AG09309 (cell line): Measurements from ENCODE around the gene CHAF1A.
A peak's percentile ranks its signal among the peaks of the same experiment; 100 is the strongest.

Experiments used
- DNase-seq: peaks from one replicate; pipeline ENCODE4 v3.0.0-alpha.2; 2010; ENCODE audit warnings: low read depth
- H3K4me3 ChIP-seq: 2 replicates; pipeline ENCODE4 v1.5.1; 2011; ENCODE audit warnings: mild to moderate bottlenecking, low read depth, low read length, moderate library complexity; ENCODE audit not compliant: control insufficient read depth
- CTCF ChIP-seq: IDR thresholded peaks from 2 replicates; pipeline ENCODE4 v1.5.1; 2011; ENCODE audit warnings: mild to moderate bottlenecking, low read depth, low read length, inconsistent platforms; ENCODE audit not compliant: insufficient read depth, control insufficient read depth; ENCODE audit errors: missing control alignments

CHAF1A gene

GRCh38 chr19:4391306-4391693 lies 11.1 kb upstream of the CHAF1A start:
- no peak overlapping the region for H3K4me3 ChIP-seq

GRCh38 chr19:4391701-4392483 lies 10.5 kb upstream of the CHAF1A start:
- no peak overlapping the region for H3K4me3 ChIP-seq
- DNase-seq = no peak
- no peak for TF ChIP-seq CTCF

More at GRCh38 chr19:4391306-4391693, 11.1 kb upstream of the CHAF1A start:
- DNase-seq = no peak
- TF ChIP-seq CTCF = no peak

- no peak overlapping the region for H3K4me3 ChIP-seq
- TF ChIP-seq CTCF = no peak
- no peak for DNase-seq
Measured at GRCh38 chr19:4393947-4394590, 8.4 kb upstream of the CHAF1A start.

DNA sequence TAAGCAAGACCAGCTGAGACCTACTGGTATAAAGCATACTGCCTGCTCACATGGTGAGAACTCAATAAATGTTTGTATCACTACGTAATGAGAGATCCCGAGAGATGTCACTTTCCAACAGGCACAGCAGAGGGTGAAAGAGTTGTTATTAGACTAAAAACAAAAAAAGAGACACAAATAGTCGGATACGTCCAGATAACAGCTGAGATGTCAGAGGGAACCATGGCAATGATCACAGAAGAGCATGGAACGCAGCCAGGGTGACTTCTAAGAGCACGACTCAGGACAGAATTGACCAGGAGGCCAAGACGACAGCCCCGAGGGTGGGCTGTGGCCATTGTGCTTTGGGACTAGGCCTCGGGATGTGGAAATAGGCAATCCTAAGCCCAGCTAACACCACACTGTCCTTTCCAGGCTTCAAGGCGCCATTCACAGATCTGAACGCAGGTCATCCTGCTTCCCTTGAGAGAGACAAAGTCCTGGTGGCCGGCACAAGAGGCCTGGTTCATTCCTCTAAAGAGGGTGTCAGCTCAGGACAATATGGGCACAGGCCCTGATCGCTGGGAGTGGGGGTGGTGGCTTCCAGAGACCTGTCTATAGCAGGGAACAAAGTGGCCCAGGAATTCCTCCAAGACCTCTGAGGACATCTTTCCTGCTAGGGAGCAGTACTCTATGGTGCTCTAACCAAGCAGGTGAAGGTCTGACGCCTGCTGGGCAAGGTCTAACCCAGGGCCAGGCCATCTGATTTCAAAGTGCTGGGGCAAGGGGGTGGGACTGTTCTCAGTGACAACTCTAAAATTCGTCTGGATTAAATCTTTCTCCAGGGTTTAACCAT lies 5.3 kb upstream of the CHAF1A start:
- no peak overlapping the region for H3K4me3 ChIP-seq
- no peak for TF ChIP-seq CTCF
- no peak for DNase-seq

- no peak for TF ChIP-seq CTCF
- H3K4me3 ChIP-seq = peak overlapping the region; percentile 87
- no peak for DNase-seq
Measured at GRCh38 chr19:4399812-4400134, 2.7 kb upstream of the CHAF1A start.

GRCh38 chr19:4400135-4400936 lies 2.1 kb upstream of the CHAF1A start, which contains the start of gene SH3GL1:
Gene SH3GL1, minus strand, starts transcription at chr19:4400547. Its CDS starts 179 bp downstream, at chr19:4400368.
- peak; percentile 95 for TF ChIP-seq CTCF
- H3K4me3 ChIP-seq = peak within 1 kb of the TSS; percentile 87
- peak; percentile 53 for DNase-seq
